22Rv1 (cell line): ENCODE results near the gene ANKRD60.

Experiments
- H3K27ac ChIP-seq: fragments of 450-650 bp; 2 replicates; pipeline ENCODE4 v1.5.1; 2017
- ZFX ChIP-seq: fragments of 450-650 bp; IDR thresholded peaks from 2 replicates; pipeline ENCODE4 v1.6.1; 2017; ENCODE audit warnings: antibody characterized with exemption, borderline replicate concordance
- TF ChIP-seq, protein P1 (sequence below): fragments of 450-650 bp; IDR thresholded peaks from 2 replicates; pipeline ENCODE4 v1.5.1; 2017; ENCODE audit warnings: mild to moderate bottlenecking

ANKRD60 gene

DNA sequence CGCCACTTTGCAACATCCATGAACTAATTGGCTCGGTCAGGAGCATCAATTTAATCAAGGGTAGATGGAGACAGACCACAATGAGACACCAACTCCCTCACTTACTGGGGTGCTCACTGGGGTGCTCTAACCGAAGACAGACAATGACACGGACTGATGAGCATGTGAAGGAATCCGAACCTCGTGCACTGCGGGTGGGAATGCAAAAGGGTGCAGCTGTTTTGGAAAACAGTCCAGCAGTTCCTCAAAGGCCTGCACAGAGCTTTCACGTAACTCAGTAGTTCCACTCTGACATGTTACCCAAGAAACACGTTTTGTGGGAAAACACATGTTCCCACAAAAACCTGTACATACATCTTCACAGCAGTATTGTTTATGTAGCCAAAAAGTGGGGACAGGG is 26.8 kb downstream of the ANKRD60 start:
- TF ChIP-seq, protein P1, sequence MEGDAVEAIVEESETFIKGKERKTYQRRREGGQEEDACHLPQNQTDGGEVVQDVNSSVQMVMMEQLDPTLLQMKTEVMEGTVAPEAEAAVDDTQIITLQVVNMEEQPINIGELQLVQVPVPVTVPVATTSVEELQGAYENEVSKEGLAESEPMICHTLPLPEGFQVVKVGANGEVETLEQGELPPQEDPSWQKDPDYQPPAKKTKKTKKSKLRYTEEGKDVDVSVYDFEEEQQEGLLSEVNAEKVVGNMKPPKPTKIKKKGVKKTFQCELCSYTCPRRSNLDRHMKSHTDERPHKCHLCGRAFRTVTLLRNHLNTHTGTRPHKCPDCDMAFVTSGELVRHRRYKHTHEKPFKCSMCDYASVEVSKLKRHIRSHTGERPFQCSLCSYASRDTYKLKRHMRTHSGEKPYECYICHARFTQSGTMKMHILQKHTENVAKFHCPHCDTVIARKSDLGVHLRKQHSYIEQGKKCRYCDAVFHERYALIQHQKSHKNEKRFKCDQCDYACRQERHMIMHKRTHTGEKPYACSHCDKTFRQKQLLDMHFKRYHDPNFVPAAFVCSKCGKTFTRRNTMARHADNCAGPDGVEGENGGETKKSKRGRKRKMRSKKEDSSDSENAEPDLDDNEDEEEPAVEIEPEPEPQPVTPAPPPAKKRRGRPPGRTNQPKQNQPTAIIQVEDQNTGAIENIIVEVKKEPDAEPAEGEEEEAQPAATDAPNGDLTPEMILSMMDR = no peak
- no peak for TF ChIP-seq ZFX
- H3K27ac ChIP-seq = no peak overlapping the region

DNA sequence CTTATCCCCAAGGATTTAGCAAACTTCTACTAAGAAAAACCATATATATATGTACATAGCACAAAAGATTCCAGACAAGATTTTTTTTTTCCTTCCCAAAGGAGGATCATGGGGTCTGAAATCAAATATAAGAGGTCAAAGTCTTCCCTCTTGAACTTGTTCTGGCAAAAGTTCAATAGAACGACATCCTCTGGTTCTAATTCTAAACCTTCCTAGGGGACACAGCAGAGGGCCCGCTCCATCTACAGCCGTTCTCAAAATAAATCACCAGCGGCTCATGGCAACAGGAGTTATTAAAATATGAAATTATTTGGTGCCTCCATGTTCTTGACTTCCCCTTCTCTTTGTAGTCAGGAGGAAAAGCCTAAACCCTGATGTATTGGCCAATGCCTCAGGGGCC is 29.0 kb downstream of the ANKRD60 start:
- TF ChIP-seq ZFX = no peak
- TF ChIP-seq, protein P1 = no peak
- no peak overlapping the region for H3K27ac ChIP-seq

DNA sequence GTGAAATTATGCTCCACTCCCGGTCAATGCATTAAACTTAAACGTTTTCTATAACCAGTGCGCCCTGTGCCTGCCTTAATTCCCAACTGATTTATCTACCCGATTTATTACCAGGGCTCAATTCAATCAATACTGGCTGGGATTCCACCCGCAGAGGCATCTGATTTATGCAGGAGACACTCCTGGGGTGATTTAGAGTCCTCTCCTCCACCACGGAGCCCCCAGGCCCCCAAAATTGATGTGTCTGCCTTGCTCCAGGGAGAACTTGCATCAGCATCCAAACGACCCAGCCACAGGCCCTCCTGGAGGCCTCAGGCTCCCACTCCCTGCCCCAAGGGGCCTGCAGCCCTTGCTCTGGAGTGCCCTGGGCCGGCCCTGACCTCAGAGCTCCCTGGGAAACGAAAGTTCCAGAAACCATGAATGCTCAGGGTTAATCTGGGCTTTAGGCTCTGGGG is 29.5 kb downstream of the ANKRD60 start:
- TF ChIP-seq, protein P1 = no peak
- TF ChIP-seq ZFX = no peak
- no peak overlapping the region for H3K27ac ChIP-seq

GRCh38 chr20:58198384-58198783 is 30.1 kb downstream of the ANKRD60 start:
- no peak for TF ChIP-seq ZFX
- TF ChIP-seq, protein P1 = no peak
- no peak overlapping the region for H3K27ac ChIP-seq

DNA sequence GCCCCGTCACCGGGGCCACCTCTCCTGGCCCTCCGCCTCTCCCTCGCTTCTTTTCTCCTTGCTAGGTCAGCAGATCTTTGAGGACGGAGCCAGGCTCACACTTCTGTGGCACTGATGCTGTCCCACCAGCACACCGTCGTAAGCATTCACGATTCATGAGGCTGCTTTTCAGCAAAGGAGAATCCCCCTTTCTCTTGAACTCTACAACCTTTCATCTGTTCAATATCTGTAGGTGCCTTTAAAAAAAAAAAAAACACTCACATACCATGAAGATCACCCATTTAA is 31.3 kb downstream of the ANKRD60 start:
- TF ChIP-seq, protein P1 = no peak
- TF ChIP-seq ZFX = no peak

DNA sequence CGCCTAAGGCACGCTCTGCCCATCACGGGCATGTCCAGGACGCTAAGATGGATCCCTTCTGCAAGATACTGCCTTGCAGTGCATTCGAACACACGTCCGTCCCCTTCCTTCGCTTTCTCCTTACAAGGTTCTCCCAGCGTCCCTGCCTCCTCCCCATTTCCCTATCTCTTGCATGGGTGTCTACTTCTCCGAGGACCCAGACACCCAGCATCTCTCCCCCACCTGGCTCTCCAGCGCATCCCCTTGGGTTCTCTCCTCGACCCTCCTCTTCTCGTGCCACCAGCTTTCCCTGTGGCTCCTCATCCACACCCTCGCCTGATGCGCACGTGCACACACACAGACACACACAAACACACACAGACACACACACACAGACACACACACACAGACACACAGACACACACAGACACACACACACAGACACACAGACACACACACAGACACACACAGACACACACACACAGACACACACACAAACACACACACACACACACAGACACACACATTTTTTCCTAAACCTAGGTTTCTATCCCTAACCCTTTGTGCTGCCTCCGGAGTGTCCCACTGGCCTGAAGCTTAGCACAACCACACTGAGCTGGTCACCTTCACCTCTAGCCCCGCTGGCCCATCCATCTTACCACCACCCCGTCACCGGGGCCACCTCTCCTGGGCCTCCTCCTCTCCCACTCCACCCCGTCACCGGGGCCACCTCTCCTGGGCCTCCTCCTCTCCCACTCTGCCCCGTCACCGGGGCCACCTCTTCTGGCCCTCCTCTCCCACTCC is 31.9 kb downstream of the ANKRD60 start:
- TF ChIP-seq, protein P1 = no peak
- no peak for TF ChIP-seq ZFX
- H3K27ac ChIP-seq = no peak overlapping the region

More for the DNA sequence above, 31.3 kb downstream of the ANKRD60 start:
- H3K27ac ChIP-seq = no peak overlapping the region

DNA sequence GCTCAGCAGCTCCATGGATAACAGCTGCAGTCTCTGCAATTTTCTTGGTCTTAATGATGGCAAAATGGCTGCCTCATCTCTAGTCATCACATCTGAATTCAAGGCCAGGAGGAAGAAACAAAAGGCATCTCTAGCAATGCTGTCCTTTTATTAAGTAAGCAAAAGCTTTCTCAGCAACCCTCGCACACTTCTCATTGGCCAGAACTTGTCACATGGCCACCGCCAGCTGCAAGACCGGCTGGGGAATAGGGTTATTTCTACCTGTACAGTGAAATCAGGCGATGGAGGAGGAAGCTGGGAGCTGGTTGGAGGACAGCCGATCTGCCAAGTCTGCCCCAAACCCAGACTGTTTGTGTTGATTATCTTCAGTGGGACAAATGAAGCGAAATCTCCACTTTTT is 33.4 kb downstream of the ANKRD60 start:
- H3K27ac ChIP-seq = no peak overlapping the region
- TF ChIP-seq, protein P1 = no peak
- no peak for TF ChIP-seq ZFX
